Muscle layer of colon (tissue), 2 donors: ENCODE data around the gene LHX5.
A peak's percentile ranks its signal among the peaks of the same experiment; 100 is the strongest.

Experiments used
- H3K27ac ChIP-seq: one replicate; pipeline ENCODE4 v1.7.0; 2013; ENCODE audit warnings: low read depth, mild to moderate bottlenecking, low read length, moderate library complexity
- H3K27me3 ChIP-seq, 2 donors: one replicate each; pipeline ENCODE4 v1.7.0; 2013; ENCODE audit warnings: low read length in 2 of 2, mild to moderate bottlenecking in 2 of 2; ENCODE audit not compliant: insufficient read depth in 2 of 2, control insufficient read depth in 1 of 2
- H3K36me3 ChIP-seq: one replicate; pipeline ENCODE4 v1.7.0; 2013; ENCODE audit warnings: mild to moderate bottlenecking, low read length; ENCODE audit not compliant: insufficient read depth
- H3K4me1 ChIP-seq: one replicate; pipeline ENCODE4 v1.7.0; 2013; ENCODE audit warnings: mild to moderate bottlenecking, low read length; ENCODE audit not compliant: insufficient read depth
- H3K4me3 ChIP-seq, 2 donors: one replicate each; pipeline ENCODE4 v1.7.0; 2013; ENCODE audit warnings: low read length in 2 of 2, low read depth in 1 of 2, mild to moderate bottlenecking in 1 of 2, moderate library complexity in 1 of 2
- H3K9ac ChIP-seq: one replicate; pipeline ENCODE4 v1.7.0; 2013; ENCODE audit warnings: low read length
- H3K9me3 ChIP-seq: one replicate; pipeline ENCODE4 v1.7.0; 2013; ENCODE audit warnings: mild to moderate bottlenecking, low read length
- donor health status: abdominal sarcoma.
- donor health status: Adenocarcinoma of cecum.

Gene LHX5

GRCh38 chr12:113435367-113435766, 36.3 kb downstream of the LHX5 start:
- H3K27ac ChIP-seq: no peak overlapping the region
- H3K4me1 ChIP-seq: no peaks in the 10 kb centered on the region
- H3K4me3 ChIP-seq: no peak overlapping the region
- no peak overlapping the region for H3K9ac ChIP-seq
- no peaks in the 10 kb centered on the region for H3K9me3 ChIP-seq
- no peaks in the 10 kb centered on the region for H3K36me3 ChIP-seq
- H3K27me3 ChIP-seq: peaks cover 0 to 4% of the 10 kb centered on the region in 2 donors

- Histone ChIP-seq H3K4me3 (no peak overlapping the region), H3K36me3 (no peaks in the 10 kb centered on the region), H3K27ac (no peak overlapping the region), H3K4me1 (no peaks in the 10 kb centered on the region), H3K9ac (no peak overlapping the region), H3K27me3 (no peaks in the 10 kb centered on the region), H3K9me3 (no peaks in the 10 kb centered on the region)
Measured at GRCh38 chr12:113432986-113433385, 38.7 kb downstream of the LHX5 start.

DNA sequence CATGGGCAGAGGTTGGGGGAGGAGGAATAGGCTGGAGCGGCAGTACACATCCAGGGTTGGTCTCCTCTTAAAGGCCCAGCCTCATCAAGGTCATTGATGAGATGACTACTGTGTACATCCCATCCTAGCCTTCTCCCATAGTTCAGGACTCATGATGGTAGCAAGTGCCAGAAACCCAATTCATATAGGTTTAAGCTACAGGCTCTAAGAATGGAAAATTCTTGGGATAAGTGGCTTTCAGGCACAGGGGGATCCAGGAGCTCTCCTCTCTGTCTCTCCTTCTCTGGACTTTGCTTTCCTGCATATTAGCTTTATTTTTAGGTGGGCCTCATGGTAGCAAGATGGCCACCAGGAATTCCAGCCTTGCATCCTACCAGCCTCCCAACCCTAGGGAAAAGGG, 43.2 kb downstream of the LHX5 start:
- Histone ChIP-seq H3K36me3 (no peaks in the 10 kb centered on the region), H3K27ac (no peak overlapping the region), H3K4me1 (no peaks in the 10 kb centered on the region), H3K9ac (no peak overlapping the region), H3K4me3 (no peak overlapping the region), H3K27me3 (peaks cover 0 to 1% of the 10 kb centered on the region in 2 donors), H3K9me3 (no peaks in the 10 kb centered on the region)

DNA sequence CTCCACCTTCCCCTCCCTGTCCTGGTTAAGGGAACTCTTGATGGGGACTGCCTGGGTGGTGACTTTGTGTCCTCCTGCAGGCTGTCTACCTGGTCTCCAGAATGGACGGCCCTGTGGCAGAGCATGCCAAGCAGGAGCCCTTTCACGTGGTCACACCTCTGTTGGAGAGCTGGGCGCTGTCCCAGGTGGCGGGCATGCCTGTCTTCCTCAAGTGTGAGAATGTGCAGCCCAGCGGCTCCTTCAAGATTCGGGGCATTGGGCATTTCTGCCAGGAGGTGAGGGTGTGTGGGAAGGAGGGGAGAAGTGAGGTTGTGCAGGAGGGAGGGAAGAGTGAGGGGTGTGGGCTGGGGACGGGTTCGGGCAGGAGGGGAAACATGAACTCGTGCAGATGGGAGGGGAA, 43.8 kb downstream of the LHX5 start:
- no peak overlapping the region for H3K27ac ChIP-seq
- no peaks in the 10 kb centered on the region for H3K9me3 ChIP-seq
- H3K9ac ChIP-seq: no peak overlapping the region
- peaks cover 2% of the 10 kb centered on the region for H3K4me1 ChIP-seq
- no peaks in the 10 kb centered on the region for H3K36me3 ChIP-seq
- H3K4me3 ChIP-seq: no peak overlapping the region
- H3K27me3 ChIP-seq: peaks cover 0 to 4% of the 10 kb centered on the region in 2 donors

DNA sequence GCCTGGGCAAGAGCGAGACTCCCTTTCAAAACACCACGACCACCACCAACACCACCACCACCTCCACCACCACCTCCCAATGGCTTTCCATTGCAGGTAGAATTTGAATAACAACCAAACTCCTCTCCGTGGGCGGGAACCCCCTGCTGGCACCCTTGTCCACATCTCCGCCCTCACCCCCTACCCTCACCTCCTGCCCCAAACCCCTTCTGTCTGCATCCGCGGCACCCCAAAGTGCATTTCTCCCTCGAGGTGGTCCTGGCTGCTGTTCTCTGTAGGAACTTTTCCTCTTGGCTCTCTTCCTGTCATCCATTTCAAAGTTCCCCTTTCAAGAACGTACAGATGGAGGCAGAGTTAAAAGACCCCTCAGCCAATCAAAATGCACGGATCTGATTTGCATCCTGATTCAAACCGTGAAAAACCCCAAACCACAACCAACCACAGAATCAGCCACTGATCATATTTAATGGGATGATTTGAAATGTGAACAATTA, 45.7 kb downstream of the LHX5 start:
- no peak overlapping the region for H3K9ac ChIP-seq
- H3K27ac ChIP-seq: no peak overlapping the region
- H3K4me3 ChIP-seq: no peak overlapping the region
- H3K27me3 ChIP-seq: peaks cover 0 to 4% of the 10 kb centered on the region in 2 donors
- H3K36me3 ChIP-seq: no peaks in the 10 kb centered on the region
- peaks cover 7% of the 10 kb centered on the region for H3K4me1 ChIP-seq
- H3K9me3 ChIP-seq: no peaks in the 10 kb centered on the region

GRCh38 chr12:113424915-113425823, 46.5 kb downstream of the LHX5 start:
- no peak overlapping the region for H3K4me3 ChIP-seq
- H3K9ac ChIP-seq: no peak overlapping the region
- no peak overlapping the region for H3K27ac ChIP-seq
- peaks cover 7% of the 10 kb centered on the region for H3K4me1 ChIP-seq
- H3K36me3 ChIP-seq: no peaks in the 10 kb centered on the region
- peaks cover 0 to 4% of the 10 kb centered on the region in 2 donors for H3K27me3 ChIP-seq
- H3K9me3 ChIP-seq: no peaks in the 10 kb centered on the region

DNA sequence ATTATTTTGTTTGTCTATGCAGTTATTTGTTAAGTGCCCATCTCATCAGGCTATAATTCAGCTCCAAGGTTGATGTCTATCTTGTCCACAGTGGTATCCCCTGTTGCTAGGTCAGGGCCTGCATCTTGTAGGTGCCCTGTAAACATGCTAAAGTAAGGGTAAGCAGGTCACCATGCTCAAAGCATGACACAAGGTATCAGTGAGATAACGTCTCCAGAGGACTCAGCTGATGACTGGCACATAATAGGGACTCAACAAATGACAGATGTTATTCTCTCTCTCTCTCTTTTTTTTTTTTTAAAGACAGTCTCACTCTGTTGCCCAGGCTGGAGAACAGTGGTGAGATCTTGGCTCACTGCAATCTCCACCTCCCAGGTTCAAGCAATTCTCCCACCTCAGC, 47.2 kb downstream of the LHX5 start:
- Histone ChIP-seq H3K27me3 (peaks cover 0 to 4% of the 10 kb centered on the region in 2 donors), H3K9me3 (no peaks in the 10 kb centered on the region), H3K36me3 (no peaks in the 10 kb centered on the region), H3K4me1 (peaks cover 7% of the 10 kb centered on the region), H3K27ac (no peak overlapping the region), H3K9ac (no peak overlapping the region), H3K4me3 (no peak overlapping the region)

- Histone ChIP-seq H3K9me3 (no peaks in the 10 kb centered on the region), H3K4me3 (peak overlapping the region in 1 of 2 donors; percentile 80), H3K9ac (peak overlapping the region; percentile 25), H3K27me3 (peaks cover 0 to 4% of the 10 kb centered on the region in 2 donors), H3K36me3 (no peaks in the 10 kb centered on the region), H3K4me1 (peaks cover 7% of the 10 kb centered on the region), H3K27ac (no peak overlapping the region)
Measured at GRCh38 chr12:113422886-113423669, 48.6 kb downstream of the LHX5 start.

DNA sequence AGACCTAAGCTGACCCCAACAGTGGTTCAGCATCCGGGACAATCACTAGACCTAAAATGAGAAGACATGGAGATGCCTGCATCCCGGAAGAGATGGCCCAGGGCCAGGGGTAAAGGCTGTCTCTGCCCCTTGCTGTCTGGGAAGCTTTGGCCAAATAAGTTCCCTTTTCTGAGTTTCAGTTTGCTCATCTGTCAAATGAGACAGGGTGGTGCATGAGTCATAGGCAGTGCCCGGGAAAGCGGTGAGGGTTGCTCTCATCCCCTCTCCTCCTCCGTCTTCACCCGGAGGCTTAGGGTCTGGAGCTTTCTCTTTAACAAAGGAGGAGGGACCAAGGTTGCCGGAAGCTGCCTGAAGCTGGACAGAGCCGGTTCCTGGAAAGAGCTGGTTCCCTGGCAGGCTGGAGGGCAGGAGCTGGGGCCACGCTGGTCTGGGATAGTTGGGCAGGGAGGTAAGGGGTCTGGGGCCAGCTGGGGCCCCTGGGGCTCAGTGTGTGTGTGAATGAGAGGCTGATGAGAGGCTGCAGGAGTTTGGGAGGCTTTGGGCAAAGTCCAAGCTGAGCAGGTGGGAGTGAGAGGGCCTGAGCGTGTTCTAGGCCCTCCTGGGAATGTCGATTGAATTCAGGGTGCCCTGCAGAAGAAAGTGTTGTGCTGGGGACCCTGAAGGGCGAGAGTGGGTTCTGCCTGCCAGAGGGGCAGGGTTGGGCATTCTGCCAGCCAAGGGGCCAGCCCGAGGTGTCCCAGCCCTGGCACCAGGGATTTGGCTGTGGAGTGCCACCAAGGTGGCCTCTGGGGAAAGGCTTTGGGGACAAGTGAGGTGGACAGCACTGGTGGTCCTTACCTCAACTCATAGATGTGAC, 49.4 kb downstream of the LHX5 start, which contains the start of gene SDSL:
Gene SDSL (plus strand): TSS at position 351 of the 856 bp plus-strand sequence. CDS start 5,603 bp downstream, outside the sequence.
- Histone ChIP-seq H3K27me3 (peaks cover 0 to 4% of the 10 kb centered on the region in 2 donors), H3K4me1 (peaks cover 7% of the 10 kb centered on the region), H3K9ac (peak within 1 kb of the TSS; percentile 25), H3K36me3 (no peaks in the 10 kb centered on the region), H3K4me3 (peak within 1 kb of the TSS; percentile 18 to 80), H3K27ac (no peak within 1 kb of the TSS), H3K9me3 (no peaks in the 10 kb centered on the region)

DNA sequence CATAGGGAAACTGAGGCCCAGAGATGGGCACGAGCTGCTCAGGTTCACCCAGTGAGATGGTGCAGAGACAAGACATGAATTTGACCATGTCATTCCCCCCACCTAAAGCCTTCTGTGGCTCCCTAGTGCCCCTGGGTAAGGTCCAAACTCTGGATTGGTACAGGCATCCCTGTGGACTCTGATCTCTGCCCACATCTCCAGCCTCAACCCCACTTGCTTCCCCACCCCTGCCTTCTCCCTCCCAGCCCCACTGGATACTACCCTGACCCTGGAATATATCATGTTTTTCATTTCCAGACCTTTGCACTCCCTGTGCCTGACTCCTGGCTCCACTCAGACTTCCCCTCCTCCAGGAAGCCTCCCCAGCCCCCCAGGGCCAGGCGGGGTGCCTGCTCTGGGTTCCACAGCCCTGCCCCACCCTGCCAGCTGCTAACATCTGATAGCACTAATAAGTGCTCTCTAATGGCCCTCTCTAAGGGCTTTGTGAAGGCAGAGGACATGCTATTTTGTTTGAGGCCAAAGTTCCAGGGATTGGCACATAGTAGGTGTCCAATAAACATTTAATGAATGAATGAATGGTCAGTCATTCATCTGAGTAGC, 50.6 kb downstream of the LHX5 start:
- peaks cover 7% of the 10 kb centered on the region for H3K4me1 ChIP-seq
- no peaks in the 10 kb centered on the region for H3K9me3 ChIP-seq
- no peak overlapping the region for H3K27ac ChIP-seq
- H3K9ac ChIP-seq: no peak overlapping the region
- H3K36me3 ChIP-seq: no peaks in the 10 kb centered on the region
- H3K27me3 ChIP-seq: peaks cover 0 to 4% of the 10 kb centered on the region in 2 donors
- no peak overlapping the region for H3K4me3 ChIP-seq
